ENCODE measurements around the gene ITGA3. TPM values are rescaled to one million over a fixed set of nuclear protein-coding genes. Genes with fewer than 3 reads are reported as not detected.

Gene ITGA3
- total RNA-seq, 1 donor: 35.1 TPM

GRCh38 chr17:50080827-50081226, 24.9 kb downstream of the ITGA3 start:
- TF ChIP-seq, protein P1, sequence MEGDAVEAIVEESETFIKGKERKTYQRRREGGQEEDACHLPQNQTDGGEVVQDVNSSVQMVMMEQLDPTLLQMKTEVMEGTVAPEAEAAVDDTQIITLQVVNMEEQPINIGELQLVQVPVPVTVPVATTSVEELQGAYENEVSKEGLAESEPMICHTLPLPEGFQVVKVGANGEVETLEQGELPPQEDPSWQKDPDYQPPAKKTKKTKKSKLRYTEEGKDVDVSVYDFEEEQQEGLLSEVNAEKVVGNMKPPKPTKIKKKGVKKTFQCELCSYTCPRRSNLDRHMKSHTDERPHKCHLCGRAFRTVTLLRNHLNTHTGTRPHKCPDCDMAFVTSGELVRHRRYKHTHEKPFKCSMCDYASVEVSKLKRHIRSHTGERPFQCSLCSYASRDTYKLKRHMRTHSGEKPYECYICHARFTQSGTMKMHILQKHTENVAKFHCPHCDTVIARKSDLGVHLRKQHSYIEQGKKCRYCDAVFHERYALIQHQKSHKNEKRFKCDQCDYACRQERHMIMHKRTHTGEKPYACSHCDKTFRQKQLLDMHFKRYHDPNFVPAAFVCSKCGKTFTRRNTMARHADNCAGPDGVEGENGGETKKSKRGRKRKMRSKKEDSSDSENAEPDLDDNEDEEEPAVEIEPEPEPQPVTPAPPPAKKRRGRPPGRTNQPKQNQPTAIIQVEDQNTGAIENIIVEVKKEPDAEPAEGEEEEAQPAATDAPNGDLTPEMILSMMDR (IDR thresholded peaks at IDR 0.05; ENCODE audit: insufficient read depth, low read length): no peak
- DNase-seq (ENCODE audit: low read depth): no peak
- H3K4me3 ChIP-seq (ENCODE audit: low read depth, low read length): no peak overlapping the region

DNA sequence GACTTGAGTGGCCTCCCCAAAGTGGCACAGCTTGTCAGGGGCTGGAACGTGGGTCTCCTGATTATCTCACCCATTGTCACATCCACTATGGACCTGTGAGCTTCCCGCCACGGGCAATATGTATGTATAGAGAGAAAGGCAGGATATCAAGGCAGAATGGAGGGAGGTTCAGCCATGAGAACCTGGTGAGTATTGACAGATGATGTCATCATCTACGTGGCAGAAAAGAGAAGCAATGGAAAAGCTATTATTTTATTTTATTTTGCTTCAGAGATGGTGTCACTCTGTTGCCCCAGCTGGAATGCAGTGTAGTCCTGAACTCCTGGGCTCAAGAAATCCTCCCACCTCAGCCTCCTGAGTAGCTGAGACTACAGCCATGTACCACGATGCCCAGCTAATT, 25.8 kb downstream of the ITGA3 start:
- TF ChIP-seq, protein P1 (IDR thresholded peaks at IDR 0.05; ENCODE audit: insufficient read depth, low read length): no peak
- H3K4me3 ChIP-seq (ENCODE audit: low read depth, low read length): no peak overlapping the region
- DNase-seq (ENCODE audit: low read depth): no peak

DNA sequence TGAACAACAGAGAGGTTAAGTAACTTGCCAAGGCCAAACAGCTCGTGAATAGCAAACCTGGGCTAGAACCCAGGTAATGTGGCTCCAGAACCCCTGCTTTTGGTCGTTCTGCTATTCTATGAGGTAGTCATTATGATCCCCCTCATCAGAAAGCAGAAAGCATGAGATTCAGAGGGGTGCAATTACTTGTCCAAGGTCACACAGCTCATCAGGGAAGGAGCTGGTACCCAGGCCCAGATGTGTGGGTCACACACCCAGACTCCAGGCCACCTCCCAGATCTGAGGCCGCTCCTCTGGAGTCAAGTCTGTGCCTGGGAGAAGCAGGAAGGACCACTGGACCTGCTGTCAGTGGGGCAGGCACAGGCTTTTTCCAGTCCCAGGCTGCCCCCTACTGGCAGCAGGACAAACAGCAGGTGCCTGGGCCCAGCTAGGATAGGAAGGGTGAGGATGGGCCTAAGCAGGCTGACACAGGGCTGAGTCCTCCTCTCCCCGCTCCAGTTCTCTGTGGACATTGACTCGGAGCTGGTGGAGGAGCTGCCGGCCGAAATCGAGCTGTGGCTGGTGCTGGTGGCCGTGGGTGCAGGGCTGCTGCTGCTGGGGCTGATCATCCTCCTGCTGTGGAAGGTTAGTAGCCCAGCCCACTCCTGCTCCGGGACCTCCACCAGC, 31.5 kb downstream of the ITGA3 start:
- DNase-seq (ENCODE audit: low read depth): peak; percentile 73
- TF ChIP-seq, protein P1 (IDR thresholded peaks at IDR 0.05; ENCODE audit: insufficient read depth, low read length): peak; percentile 95
- H3K4me3 ChIP-seq (ENCODE audit: low read depth, low read length): no peak overlapping the region

- DNase-seq (ENCODE audit: low read depth): no peak
- TF ChIP-seq, protein P1 (IDR thresholded peaks at IDR 0.05; ENCODE audit: insufficient read depth, low read length): no peak
- H3K4me3 ChIP-seq (ENCODE audit: low read depth, low read length): no peak overlapping the region
These were observed 32.0 kb downstream of the ITGA3 start for GRCh38 chr17:50087912-50088405.

- TF ChIP-seq, protein P1 (IDR thresholded peaks at IDR 0.05; ENCODE audit: insufficient read depth, low read length): no peak
- no peak overlapping the region for H3K4me3 ChIP-seq (ENCODE audit: low read depth, low read length)
- no peak for DNase-seq (ENCODE audit: low read depth)
These were observed 33.3 kb downstream of the ITGA3 start for GRCh38 chr17:50088952-50089825.

DNA sequence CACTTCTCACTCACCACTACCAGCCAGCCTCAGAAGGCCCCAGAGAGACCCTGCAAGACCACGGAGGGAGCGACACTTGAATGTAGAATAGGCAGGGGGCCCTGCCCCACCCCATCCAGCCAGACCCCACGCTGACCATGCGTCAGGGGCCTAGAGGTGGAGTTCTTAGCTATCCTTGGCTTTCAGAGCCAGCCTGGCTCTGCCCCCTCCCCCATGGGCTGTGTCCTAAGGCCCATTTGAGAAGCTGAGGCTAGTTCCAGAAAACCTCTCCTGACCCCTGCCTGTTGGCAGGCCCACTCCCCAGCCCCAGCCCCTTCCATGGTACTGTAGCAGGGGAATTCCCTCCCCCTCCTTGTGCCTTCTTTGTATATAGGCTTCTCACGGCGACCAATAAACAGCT, 34.2 kb downstream of the ITGA3 start:
- TF ChIP-seq, protein P1 (IDR thresholded peaks at IDR 0.05; ENCODE audit: insufficient read depth, low read length): no peak
- no peak for DNase-seq (ENCODE audit: low read depth)
- no peak overlapping the region for H3K4me3 ChIP-seq (ENCODE audit: low read depth, low read length)

Measured in fibroblast of the aortic adventitia (primary cell).